ENCODE data around the gene NAALADL2.
"Not testable (repeated sequence)": the region's sequence is repeated elsewhere in the genome, so short reads cannot be mapped to it uniquely, and the experiment has no call there.

GRCh38 chr3:175835763-175836162, 976.6 kb downstream of the NAALADL2 start:
- TF ChIP-seq CTCF (IDR thresholded peaks at IDR 0.05); EZH2 (IDR thresholded peaks at IDR 0.05; ENCODE audit: borderline replicate concordance, insufficient read depth, low read depth, low read length, poor library complexity, severe bottlenecking): not testable (repeated sequence)

All from B cell (primary cell).